Mesothelial cell of epicardium (in vitro differentiated cells): ENCODE results near the gene RNF149. TPM values are rescaled to one million over a fixed set of nuclear protein-coding genes. Genes with fewer than 3 reads are reported as not detected.
"Not testable (repeated sequence)": the region's sequence is repeated elsewhere in the genome, so short reads cannot be mapped to it uniquely, and the experiment has no call there.

Experiments used
- DNase-seq, 2 experiments: peaks; one replicate each; pipeline ENCODE4 v3.0.0; 2021; ENCODE audit warnings: low spot score in 2 of 2; ENCODE audit not compliant: unreplicated experiment in 2 of 2
- H3K27ac Mint-ChIP-seq: 2 replicates; pipeline ENCODE4 v1.8.0; 2021; ENCODE audit warnings: mixed read lengths
- H3K27me3 Mint-ChIP-seq: 2 replicates; pipeline ENCODE4 v1.8.0; 2021; ENCODE audit warnings: low read depth, mixed read lengths
- H3K36me3 Mint-ChIP-seq: 2 replicates; pipeline ENCODE4 v1.8.0; 2021; ENCODE audit warnings: mixed read lengths
- H3K4me1 Mint-ChIP-seq: 2 replicates; pipeline ENCODE4 v1.8.0; 2021; ENCODE audit warnings: mixed read lengths
- H3K4me3 Mint-ChIP-seq: 2 replicates; pipeline ENCODE4 v1.8.0; 2021; ENCODE audit warnings: mild to moderate bottlenecking, moderate library complexity, mixed read lengths
- H3K9me3 Mint-ChIP-seq: 2 replicates; pipeline ENCODE4 v1.8.0; 2021; ENCODE audit warnings: mixed read lengths
- CTCF ChIP-seq: fragments of 200-600 bp; sonication (generic); IDR thresholded peaks from one replicate; pipeline ENCODE4 v1.5.0; 2021; ENCODE audit warnings: antibody characterized with exemption; ENCODE audit not compliant: unreplicated experiment
- total RNA-seq: library from RNA; stranded (reverse); gene quantifications from 3 replicates; pipeline ENCODE4 v1.2.1, GENCODE V29; 2021

Gene RNF149
- total RNA-seq, 1 donor from 2014 or later: 57.6 TPM

- TF ChIP-seq CTCF: no peak
- Mint-ChIP-seq H3K4me1 (peaks cover 10% of the 10 kb centered on the region), H3K27me3 (no peaks in the 10 kb centered on the region), H3K4me3 (no peak overlapping the region), H3K9me3 (peaks cover 9% of the 10 kb centered on the region), H3K27ac (no peak overlapping the region), H3K36me3 (peaks cover 2% of the 10 kb centered on the region)
- DNase-seq: no peak
Observed at GRCh38 chr2:101241158-101241557, 67.3 kb downstream of the RNF149 start.

GRCh38 chr2:101240694-101241093 lies 67.8 kb downstream of the RNF149 start:
- TF ChIP-seq CTCF: peak; percentile 37
- not testable (repeated sequence) for DNase-seq, H3K27me3 Mint-ChIP-seq, H3K4me3 Mint-ChIP-seq, H3K36me3 Mint-ChIP-seq, H3K27ac Mint-ChIP-seq, H3K4me1 Mint-ChIP-seq
- peaks cover 14% of the 10 kb centered on the region for H3K9me3 Mint-ChIP-seq

DNA sequence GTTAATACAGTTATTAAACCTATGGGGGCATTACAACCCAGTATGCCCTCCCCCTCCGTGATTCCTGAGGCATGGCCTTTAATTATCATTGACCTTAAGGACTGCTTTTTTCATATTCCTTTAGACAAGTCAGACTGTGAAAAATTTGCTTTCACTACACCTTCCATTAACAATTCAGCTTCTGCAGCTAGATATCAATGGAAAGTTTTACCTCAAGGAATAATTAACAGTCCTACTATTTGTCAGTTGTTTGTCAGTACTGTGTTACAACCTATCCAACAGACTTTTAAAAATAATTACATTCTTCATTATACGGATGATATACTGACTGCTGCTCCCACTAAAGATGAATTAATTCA lies 68.8 kb downstream of the RNF149 start:
- H3K36me3 Mint-ChIP-seq, H3K4me3 Mint-ChIP-seq, H3K27me3 Mint-ChIP-seq, H3K27ac Mint-ChIP-seq, DNase-seq, H3K4me1 Mint-ChIP-seq: not testable (repeated sequence)
- peaks cover 20% of the 10 kb centered on the region for H3K9me3 Mint-ChIP-seq

GRCh38 chr2:101238930-101239759 lies 69.4 kb downstream of the RNF149 start:
- Mint-ChIP-seq H3K27ac (no peak overlapping the region), H3K4me1 (peaks cover 10% of the 10 kb centered on the region), H3K4me3 (no peak overlapping the region), H3K36me3 (peaks cover 2% of the 10 kb centered on the region), H3K27me3 (no peaks in the 10 kb centered on the region), H3K9me3 (peaks cover 15% of the 10 kb centered on the region)
- DNase-seq: no peak
- TF ChIP-seq CTCF: no peak

GRCh38 chr2:101237944-101238343 lies 70.6 kb downstream of the RNF149 start:
- not testable (repeated sequence) for DNase-seq, H3K27me3 Mint-ChIP-seq, H3K27ac Mint-ChIP-seq, H3K4me3 Mint-ChIP-seq, H3K36me3 Mint-ChIP-seq, H3K4me1 Mint-ChIP-seq
- H3K9me3 Mint-ChIP-seq: peaks cover 17% of the 10 kb centered on the region

DNA sequence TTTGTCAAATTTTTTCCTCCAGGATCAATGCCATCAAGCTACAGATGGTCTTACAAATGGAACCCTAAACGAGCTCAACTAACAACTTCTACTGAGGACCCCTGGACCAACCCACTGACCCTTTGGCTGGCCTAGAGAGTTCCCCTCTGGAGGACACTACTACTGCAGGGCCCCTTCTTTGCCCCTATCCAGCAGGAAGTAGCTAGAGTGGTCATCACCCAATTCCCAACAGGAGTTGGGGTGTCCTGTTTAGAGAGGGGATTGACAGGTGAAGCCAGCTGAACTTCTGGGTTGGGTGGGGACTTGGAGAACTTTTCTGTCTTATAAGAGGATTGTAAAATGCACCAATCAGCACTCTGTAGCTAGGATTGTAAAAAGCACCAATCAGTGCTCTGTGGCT lies 72.5 kb downstream of the RNF149 start:
- H3K4me1 Mint-ChIP-seq, H3K4me3 Mint-ChIP-seq, H3K36me3 Mint-ChIP-seq, DNase-seq, H3K27me3 Mint-ChIP-seq, H3K27ac Mint-ChIP-seq: not testable (repeated sequence)
- H3K9me3 Mint-ChIP-seq: peaks cover 23% of the 10 kb centered on the region

DNA sequence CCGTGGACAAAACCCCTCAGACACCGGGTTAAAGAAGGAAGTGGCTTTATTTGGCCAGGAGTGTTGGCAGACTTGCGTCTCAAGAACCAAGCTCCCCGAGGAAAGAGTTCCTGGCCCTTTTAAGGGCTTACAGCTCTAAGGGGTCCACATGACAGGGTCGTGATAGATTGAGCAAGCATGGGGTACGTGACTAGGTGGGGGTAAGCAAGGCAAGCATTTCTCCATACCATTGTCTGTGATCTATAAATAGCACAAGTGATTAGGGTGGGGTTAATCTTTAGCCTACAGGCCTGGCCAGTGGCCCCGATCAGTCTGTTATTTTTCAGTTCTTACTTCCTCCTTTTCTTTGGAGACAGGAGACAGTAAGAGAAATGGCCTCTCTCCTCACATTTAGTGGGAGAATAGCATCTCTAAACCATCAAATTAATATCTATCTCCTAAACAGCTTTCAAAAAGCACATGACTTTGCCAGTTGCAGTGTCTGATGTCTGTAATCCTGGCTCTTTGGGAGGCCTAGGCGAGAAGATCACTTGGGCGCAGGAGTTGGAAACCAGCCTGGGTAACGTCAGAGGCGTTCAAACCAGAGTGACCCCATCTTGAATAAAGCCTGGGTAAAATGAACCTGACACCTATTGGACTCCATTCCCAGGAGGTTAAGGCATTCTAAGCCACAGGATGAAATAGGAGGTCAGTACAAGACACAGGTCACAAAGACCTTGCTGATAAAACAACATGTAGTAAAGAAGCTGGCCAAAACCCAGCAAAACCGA lies 74.1 kb downstream of the RNF149 start:
- TF ChIP-seq CTCF: no peak
- H3K4me3 Mint-ChIP-seq: no peak overlapping the region
- peaks cover 1% of the 10 kb centered on the region for H3K4me1 Mint-ChIP-seq

More for the DNA sequence above, 74.1 kb downstream of the RNF149 start:
- H3K27ac Mint-ChIP-seq: no peak overlapping the region
- no peaks in the 10 kb centered on the region for H3K27me3 Mint-ChIP-seq
- peaks cover 23% of the 10 kb centered on the region for H3K9me3 Mint-ChIP-seq
- no peak for DNase-seq
- no peaks in the 10 kb centered on the region for H3K36me3 Mint-ChIP-seq
